COLO829 (cell line): ENCODE data around the gene FLT1.

ENCODE experiments used
- DNase-seq: peaks from one replicate; pipeline ENCODE4 v3.0.0; 2012; ENCODE audit warnings: low spot score

The FLT1 gene

GRCh38 chr13:28314879-28315278, 180.0 kb downstream of the FLT1 start:
- DNase-seq, result no peak

GRCh38 chr13:28313579-28313978, 181.3 kb downstream of the FLT1 start:
- no peak for DNase-seq

GRCh38 chr13:28306325-28306724, 188.6 kb downstream of the FLT1 start:
- DNase-seq, result no peak

GRCh38 chr13:28301839-28302238, 193.1 kb downstream of the FLT1 start:
- no peak for DNase-seq

GRCh38 chr13:28299916-28300315, 195.0 kb downstream of the FLT1 start:
- DNase-seq, result no peak

- no peak for DNase-seq
These were observed 197.6 kb downstream of the FLT1 start for GRCh38 chr13:28297341-28297740.

- DNase-seq, result no peak
These were observed 208.7 kb downstream of the FLT1 start for GRCh38 chr13:28286263-28286662.

- DNase-seq, result no peak
These were observed 211.3 kb downstream of the FLT1 start for GRCh38 chr13:28283600-28283999.

- DNase-seq, result no peak
These were observed 212.5 kb downstream of the FLT1 start for GRCh38 chr13:28282451-28282850.

- no peak for DNase-seq
These were observed 221.0 kb downstream of the FLT1 start for GRCh38 chr13:28273919-28274318.

- no peak for DNase-seq
These were observed 223.7 kb downstream of the FLT1 start for GRCh38 chr13:28271056-28271840.

GRCh38 chr13:28268800-28269223, 226.1 kb downstream of the FLT1 start:
- DNase-seq, result no peak

GRCh38 chr13:28267497-28267896, 227.4 kb downstream of the FLT1 start:
- DNase-seq, result no peak

GRCh38 chr13:28258417-28258816, 236.5 kb downstream of the FLT1 start:
- DNase-seq, result no peak

- no peak for DNase-seq
These were observed 237.6 kb downstream of the FLT1 start for GRCh38 chr13:28257305-28257704.

- DNase-seq, result no peak
These were observed 242.4 kb downstream of the FLT1 start for GRCh38 chr13:28252547-28252946.

GRCh38 chr13:28251466-28251865, 243.5 kb downstream of the FLT1 start:
- no peak for DNase-seq

GRCh38 chr13:28250542-28250941, 244.4 kb downstream of the FLT1 start:
- no peak for DNase-seq
